Gastroesophageal sphincter (tissue), 4 donors: ENCODE results near the gene CEMIP. TPM values are rescaled to one million over a fixed set of nuclear protein-coding genes. Genes with fewer than 3 reads are reported as not detected.

ENCODE experiments used
- ATAC-seq: fragments of 150-250 bp; one replicate; pipeline ENCODE4 v1.9.1; 2016; ENCODE audit warnings: mild to moderate bottlenecking, moderate library complexity
- H3K27ac ChIP-seq, 4 donors: fragments of 200-600 bp; sonication (generic) in 3 of 4; 1 replicate in 3 of 4; 2 replicates in 1 of 4; pipeline ENCODE4 v1.5.1; 2016 to 2019
- H3K27me3 ChIP-seq: fragments of 200-600 bp; sonication (generic); one replicate; pipeline ENCODE4 v1.5.1; 2019
- H3K36me3 ChIP-seq, 2 donors: fragments of 200-600 bp; sonication (generic); one replicate each; pipeline ENCODE4 v1.5.1; 2019; ENCODE audit warnings: control low read depth in 1 of 2
- H3K4me1 ChIP-seq, 3 donors: fragments of 200-600 bp; sonication (generic); 1 replicate in 2 of 3; 2 replicates in 1 of 3; pipeline ENCODE4 v1.5.1; 2016 to 2019; ENCODE audit warnings: control low read depth in 2 of 3
- H3K4me3 ChIP-seq, 2 donors: fragments of 200-600 bp; sonication (generic); one replicate each; pipeline ENCODE4 v1.5.1; 2019; ENCODE audit warnings: mild to moderate bottlenecking in 1 of 2, moderate library complexity in 1 of 2
- H3K9me3 ChIP-seq, 3 donors: fragments of 200-600 bp; sonication (generic); one replicate each; pipeline ENCODE4 v1.5.1; 2017 to 2019; ENCODE audit warnings: control low read depth in 2 of 3
- EP300 ChIP-seq: sonication (generic); formaldehyde crosslinking; IDR thresholded peaks from one replicate; pipeline ENCODE4 v1.6.1; 2017; ENCODE audit warnings: antibody characterized with exemption, mild to moderate bottlenecking
- POLR2A ChIP-seq, 2 donors: fragments of 450-650 bp; IDR thresholded peaks; one replicate each; pipeline ENCODE4 v1.6.1; 2017; ENCODE audit warnings: antibody characterized with exemption in 2 of 2, mild to moderate bottlenecking in 2 of 2, moderate library complexity in 1 of 2
- POLR2AphosphoS5 ChIP-seq: sonication (generic); formaldehyde crosslinking; IDR thresholded peaks from one replicate; pipeline ENCODE4 v1.6.1; 2017; ENCODE audit warnings: antibody characterized with exemption
- WGBS, 2 donors: methylation state at CpG; one replicate each; pipeline ENCODE4 v1.1.5; 2018; ENCODE audit warnings: low coverage in 1 of 2; 5-methylcytosine and 5-hydroxymethylcytosine counted together
- total RNA-seq, 4 donors: library from RNA; depleted of rRNA; stranded (reverse); fragments of >200 nt; gene quantifications; one replicate each; pipeline ENCODE4 v1.1.0, GENCODE V29; 2016
- TF ChIP-seq, protein P1 (sequence below), 4 experiments: fragments of 200-600 bp in 2 of 4; fragments of 450-650 bp in 2 of 4; sonication (generic) in 1 of 4; IDR thresholded peaks; one replicate each; pipeline ENCODE4 v1.5.1; 2017 to 2019; ENCODE audit warnings: antibody characterized with exemption in 4 of 4, mild to moderate bottlenecking in 2 of 4, moderate library complexity in 2 of 4

The CEMIP gene
- total RNA-seq, 4 donors from 2014 or later, result 0.35 to 0.54 TPM; not detected in 2

DNA sequence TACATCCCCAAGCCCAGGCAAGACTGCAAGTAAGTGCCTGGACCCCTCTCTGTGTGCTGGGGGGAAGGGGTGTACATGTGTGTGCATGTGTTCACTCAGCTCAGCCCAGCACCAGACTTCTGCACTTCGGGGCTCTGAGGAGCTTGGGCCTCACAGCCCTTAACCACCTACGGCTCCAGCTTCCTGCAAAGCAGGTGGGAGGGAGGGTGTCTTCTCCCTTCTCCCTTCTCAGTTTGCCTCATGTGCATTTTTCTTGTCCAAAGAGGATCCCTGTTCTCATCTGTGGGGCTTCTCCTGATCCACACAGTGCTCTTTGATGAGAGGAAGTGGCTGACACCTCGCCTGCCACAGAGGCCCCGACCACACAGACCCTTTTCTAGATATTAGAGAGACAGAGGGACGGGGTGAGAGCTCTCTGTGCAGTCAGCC is 141.1 kb downstream of the CEMIP start:
- ATAC-seq, result no peak
- Histone ChIP-seq H3K36me3 (peaks cover 0 to 23% of the 10 kb centered on the region in 2 donors), H3K4me3 (no peak overlapping the region), H3K27ac (no peak overlapping the region), H3K27me3 (no peaks in the 10 kb centered on the region), H3K4me1 (no peaks in the 10 kb centered on the region), H3K9me3 (no peaks in the 10 kb centered on the region)
- WGBS, 2 donors, result 80 to 90% methylated on average over 1 to 5 of the region's 5 CpGs
- no peak for TF ChIP-seq EP300
- TF ChIP-seq POLR2AphosphoS5, result no peak
- TF ChIP-seq, protein P1, sequence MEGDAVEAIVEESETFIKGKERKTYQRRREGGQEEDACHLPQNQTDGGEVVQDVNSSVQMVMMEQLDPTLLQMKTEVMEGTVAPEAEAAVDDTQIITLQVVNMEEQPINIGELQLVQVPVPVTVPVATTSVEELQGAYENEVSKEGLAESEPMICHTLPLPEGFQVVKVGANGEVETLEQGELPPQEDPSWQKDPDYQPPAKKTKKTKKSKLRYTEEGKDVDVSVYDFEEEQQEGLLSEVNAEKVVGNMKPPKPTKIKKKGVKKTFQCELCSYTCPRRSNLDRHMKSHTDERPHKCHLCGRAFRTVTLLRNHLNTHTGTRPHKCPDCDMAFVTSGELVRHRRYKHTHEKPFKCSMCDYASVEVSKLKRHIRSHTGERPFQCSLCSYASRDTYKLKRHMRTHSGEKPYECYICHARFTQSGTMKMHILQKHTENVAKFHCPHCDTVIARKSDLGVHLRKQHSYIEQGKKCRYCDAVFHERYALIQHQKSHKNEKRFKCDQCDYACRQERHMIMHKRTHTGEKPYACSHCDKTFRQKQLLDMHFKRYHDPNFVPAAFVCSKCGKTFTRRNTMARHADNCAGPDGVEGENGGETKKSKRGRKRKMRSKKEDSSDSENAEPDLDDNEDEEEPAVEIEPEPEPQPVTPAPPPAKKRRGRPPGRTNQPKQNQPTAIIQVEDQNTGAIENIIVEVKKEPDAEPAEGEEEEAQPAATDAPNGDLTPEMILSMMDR (IDR thresholded peaks at IDR 0.05), result no peak
- no peak for TF ChIP-seq POLR2A (IDR thresholded peaks at IDR 0.05)

GRCh38 chr15:80921736-80922410 is 142.7 kb downstream of the CEMIP start:
- no peaks in the 10 kb centered on the region for H3K9me3 ChIP-seq
- ATAC-seq, result no peak
- no peaks in the 10 kb centered on the region for H3K4me1 ChIP-seq
- no peak overlapping the region for H3K27ac ChIP-seq
- TF ChIP-seq POLR2AphosphoS5 (no peak), EP300 (no peak), POLR2A (IDR thresholded peaks at IDR 0.05) (no peak)
- TF ChIP-seq, protein P1 (IDR thresholded peaks at IDR 0.05), result no peak
- H3K27me3 ChIP-seq, result no peaks in the 10 kb centered on the region
- peaks cover 0 to 26% of the 10 kb centered on the region in 2 donors for H3K36me3 ChIP-seq
- WGBS, 2 donors, result 95 to 96% methylated on average over 4 to 9 of the region's 20 CpGs
- no peak overlapping the region for H3K4me3 ChIP-seq

- no peak for ATAC-seq
- Histone ChIP-seq H3K27ac (no peak overlapping the region), H3K4me3 (no peak overlapping the region), H3K9me3 (no peaks in the 10 kb centered on the region), H3K27me3 (no peaks in the 10 kb centered on the region), H3K4me1 (no peaks in the 10 kb centered on the region), H3K36me3 (peaks cover 0 to 26% of the 10 kb centered on the region in 2 donors)
- TF ChIP-seq EP300 (no peak), POLR2AphosphoS5 (no peak), POLR2A (IDR thresholded peaks at IDR 0.05) (no peak)
- TF ChIP-seq, protein P1 (IDR thresholded peaks at IDR 0.05), result no peak
- WGBS, 2 donors, result 95% methylated on average over 4 of the region's 6 CpGs; no CpG with 5 or more reads in 1 of the 2 donors
Measured at GRCh38 chr15:80923668-80924067, 144.5 kb downstream of the CEMIP start.

DNA sequence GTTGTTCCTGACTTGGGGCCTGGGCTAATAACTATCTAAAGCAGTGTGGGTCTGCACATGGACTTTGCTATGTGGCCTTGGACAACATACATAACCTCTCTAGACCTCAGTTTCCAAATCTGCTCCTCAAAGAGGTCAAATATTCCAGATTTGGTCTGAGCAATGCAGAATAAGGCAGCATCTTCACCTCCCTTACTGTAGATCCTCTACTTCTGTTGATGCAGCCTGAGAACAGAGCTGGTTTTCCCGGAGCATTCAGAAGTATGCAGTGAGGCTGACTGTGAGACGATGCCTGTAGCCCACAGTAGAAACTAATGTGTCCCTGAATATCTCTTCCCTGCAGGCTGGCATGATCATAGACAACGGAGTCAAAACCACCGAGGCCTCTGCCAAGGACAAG is 145.1 kb downstream of the CEMIP start:
- WGBS, 2 donors, result 100% methylated on average over 1 of the region's 4 CpGs; no CpG with 5 or more reads in 1 of the 2 donors
- TF ChIP-seq POLR2A (IDR thresholded peaks at IDR 0.05), result no peak
- TF ChIP-seq EP300, result no peak
- TF ChIP-seq, protein P1 (IDR thresholded peaks at IDR 0.05), result no peak
- no peak for TF ChIP-seq POLR2AphosphoS5

DNA sequence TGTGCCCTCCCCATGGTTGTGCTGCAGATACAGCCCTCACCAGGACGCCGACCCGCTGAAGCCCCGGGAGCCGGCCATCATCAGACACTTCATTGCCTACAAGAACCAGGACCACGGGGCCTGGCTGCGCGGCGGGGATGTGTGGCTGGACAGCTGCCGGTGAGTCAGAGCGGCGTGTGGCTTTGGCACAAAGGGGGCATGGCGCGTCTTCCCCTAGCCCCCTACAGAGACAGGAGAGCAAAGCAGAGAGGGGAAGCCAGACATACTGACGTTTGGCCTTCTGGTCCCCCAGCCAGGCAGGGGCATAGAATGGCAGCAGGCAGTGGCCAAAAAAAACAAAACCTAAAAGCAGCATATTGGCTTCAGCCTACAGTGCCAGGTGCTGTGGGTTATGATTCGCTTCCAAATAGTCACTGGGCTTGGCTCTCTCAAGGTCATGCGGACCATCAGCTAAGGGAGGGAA is 146.5 kb downstream of the CEMIP start:
- H3K27ac ChIP-seq, result no peak overlapping the region
- H3K36me3 ChIP-seq, result peaks cover 0 to 26% of the 10 kb centered on the region in 2 donors
- no peak for ATAC-seq
- TF ChIP-seq POLR2A (IDR thresholded peaks at IDR 0.05) (no peak), EP300 (no peak), POLR2AphosphoS5 (no peak)
- TF ChIP-seq, protein P1 (IDR thresholded peaks at IDR 0.05), result no peak
- H3K4me3 ChIP-seq, result no peak overlapping the region
- no peaks in the 10 kb centered on the region for H3K9me3 ChIP-seq
- no peaks in the 10 kb centered on the region for H3K27me3 ChIP-seq
- no peaks in the 10 kb centered on the region for H3K4me1 ChIP-seq
- 81% methylated on average over 2 of the region's 17 CpGs; no CpG with 5 or more reads in 1 of the 2 donors for WGBS, 2 donors

More for the DNA sequence above, 145.1 kb downstream of the CEMIP start:
- Histone ChIP-seq H3K27ac (no peak overlapping the region), H3K36me3 (peaks cover 0 to 26% of the 10 kb centered on the region in 2 donors), H3K27me3 (no peaks in the 10 kb centered on the region), H3K9me3 (no peaks in the 10 kb centered on the region), H3K4me1 (no peaks in the 10 kb centered on the region), H3K4me3 (no peak overlapping the region)
- ATAC-seq, result no peak
